ENCODE data around the gene GALNT18. TPM values are rescaled to one million over a fixed set of nuclear protein-coding genes. Genes with fewer than 3 reads are reported as not detected.

GALNT18 gene
- total RNA-seq, 1 experiment from 2014 or later = not detected

- Histone ChIP-seq H4K20me1 (ENCODE audit: insufficient read depth) (no peaks in the 10 kb centered on the region), H3K9me3 (ENCODE audit: insufficient read depth, low read depth) (no peaks in the 10 kb centered on the region), H3K36me3 (ENCODE audit: low read depth) (no peaks in the 10 kb centered on the region), H3F3A (ENCODE audit: insufficient read depth, low read depth) (no peaks in the 10 kb centered on the region), H2AFZ (no peak overlapping the region), H3K9me2 (ENCODE audit: insufficient read depth) (no peaks in the 10 kb centered on the region), H3K79me2 (ENCODE audit: low read depth) (no peaks in the 10 kb centered on the region), H3K27me3 (ENCODE audit: insufficient read depth, low read depth) (peaks cover 37% of the 10 kb centered on the region), H3K4me2 (no peak overlapping the region), H3K27ac (no peak overlapping the region), H3K4me3 (no peak overlapping the region), H3K4me1 (replicated peaks; ENCODE audit: insufficient read depth) (no peaks in the 10 kb centered on the region)
- DNase-seq = no peak
- intact Hi-C loops (cut with micrococcal nuclease; ENCODE audit: unreplicated experiment) = no loop called here
- no peak for TF ChIP-seq EZH2 (IDR thresholded peaks at IDR 0.05; ENCODE audit: low read depth)
- TF ChIP-seq CTCF (conservative IDR thresholded peaks at IDR 0.05) = no peak
- BruUV-seq (replicated peaks) = no TSS peak
- ChIA-PET POLR2A (ENCODE audit: unreplicated experiment) (no interaction called here), CTCF (no interaction called here)
These were observed 140.4 kb downstream of the GALNT18 start for GRCh38 chr11:11481371-11481770.

GRCh38 chr11:11480971-11481370, 140.8 kb downstream of the GALNT18 start:
- H2AFZ ChIP-seq = no peak overlapping the region
- no peaks in the 10 kb centered on the region for H3K36me3 ChIP-seq (ENCODE audit: low read depth)
- TF ChIP-seq EZH2 (IDR thresholded peaks at IDR 0.05; ENCODE audit: low read depth) (no peak), CTCF (conservative IDR thresholded peaks at IDR 0.05) (no peak)
- no peaks in the 10 kb centered on the region for H3K9me2 ChIP-seq (ENCODE audit: insufficient read depth)
- no peaks in the 10 kb centered on the region for H3F3A ChIP-seq (ENCODE audit: insufficient read depth, low read depth)
- H4K20me1 ChIP-seq (ENCODE audit: insufficient read depth) = no peaks in the 10 kb centered on the region
- no peaks in the 10 kb centered on the region for H3K79me2 ChIP-seq (ENCODE audit: low read depth)
- intact Hi-C loops (cut with micrococcal nuclease; ENCODE audit: unreplicated experiment) = no loop called here
- H3K27me3 ChIP-seq (ENCODE audit: insufficient read depth, low read depth) = peaks cover 37% of the 10 kb centered on the region
- H3K4me2 ChIP-seq = no peak overlapping the region
- no peak overlapping the region for H3K27ac ChIP-seq
- ChIA-PET CTCF (no interaction called here), POLR2A (ENCODE audit: unreplicated experiment) (no interaction called here)
- H3K4me1 ChIP-seq (replicated peaks; ENCODE audit: insufficient read depth) = no peaks in the 10 kb centered on the region
- BruUV-seq (replicated peaks) = no TSS peak
- H3K9me3 ChIP-seq (ENCODE audit: insufficient read depth, low read depth) = no peaks in the 10 kb centered on the region
- no peak for DNase-seq
- H3K4me3 ChIP-seq = no peak overlapping the region

GRCh38 chr11:11478687-11479086, 143.1 kb downstream of the GALNT18 start:
- H2AFZ ChIP-seq = no peak overlapping the region
- no peak for DNase-seq
- no peaks in the 10 kb centered on the region for H3K4me1 ChIP-seq (replicated peaks; ENCODE audit: insufficient read depth)
- no peaks in the 10 kb centered on the region for H3K79me2 ChIP-seq (ENCODE audit: low read depth)
- TF ChIP-seq EZH2 (IDR thresholded peaks at IDR 0.05; ENCODE audit: low read depth) (no peak), CTCF (conservative IDR thresholded peaks at IDR 0.05) (no peak)
- H3K9me2 ChIP-seq (ENCODE audit: insufficient read depth) = no peaks in the 10 kb centered on the region
- intact Hi-C loops (cut with micrococcal nuclease; ENCODE audit: unreplicated experiment) = no loop called here
- H4K20me1 ChIP-seq (ENCODE audit: insufficient read depth) = no peaks in the 10 kb centered on the region
- no peaks in the 10 kb centered on the region for H3K36me3 ChIP-seq (ENCODE audit: low read depth)
- no peaks in the 10 kb centered on the region for H3K9me3 ChIP-seq (ENCODE audit: insufficient read depth, low read depth)
- no peaks in the 10 kb centered on the region for H3F3A ChIP-seq (ENCODE audit: insufficient read depth, low read depth)
- peaks cover 25% of the 10 kb centered on the region for H3K27me3 ChIP-seq (ENCODE audit: insufficient read depth, low read depth)
- ChIA-PET POLR2A (ENCODE audit: unreplicated experiment) (interaction anchor here (0.6 kb wide), 1 partner anchor 1929 kb away, joined by 6 read pairs; no protein-coding TSS in a partner anchor), CTCF (no interaction called here)
- H3K4me2 ChIP-seq = no peak overlapping the region
- H3K4me3 ChIP-seq = no peak overlapping the region
- BruUV-seq (replicated peaks) = no TSS peak
- H3K27ac ChIP-seq = no peak overlapping the region
